Hematopoietic multipotent progenitor cell (in vitro differentiated cells): ENCODE measurements around the gene MBD5. TPM values are rescaled to one million over a fixed set of nuclear protein-coding genes. Genes with fewer than 3 reads are reported as not detected.
A peak's percentile ranks its signal among the peaks of the same experiment; 100 is the strongest.

Experiments used
- DNase-seq, 3 donors: peaks; one replicate each; pipeline ENCODE4 v3.0.0-alpha.2; 2011 to 2015; ENCODE audit warnings: low read depth in 2 of 3, low spot score in 2 of 3
- total RNA-seq: library from RNA; depleted of rRNA; stranded (reverse); fragments of >200 nt; gene quantifications from one replicate; pipeline ENCODE4 v1.2.3, GENCODE V29; 2012

Gene MBD5
- total RNA-seq, 1 donor, result 18.6 TPM

- DNase-seq, result no peak
Measured at GRCh38 chr2:148533685-148534084, 512.8 kb downstream of the MBD5 start.

- DNase-seq, result no peak
Measured at GRCh38 chr2:148534416-148535204, 513.7 kb downstream of the MBD5 start.

- peak in 1 of 3 donors; percentile 26 for DNase-seq
Measured at GRCh38 chr2:148538375-148538774, 517.5 kb downstream of the MBD5 start.

GRCh38 chr2:148540022-148540421 is 519.1 kb downstream of the MBD5 start:
- no peak for DNase-seq

GRCh38 chr2:148541792-148542191 is 520.9 kb downstream of the MBD5 start:
- DNase-seq, result no peak

GRCh38 chr2:148542614-148543013 is 521.7 kb downstream of the MBD5 start:
- no peak for DNase-seq

- DNase-seq, result peak in 2 of 3 donors; percentile 57 to 83
Measured at GRCh38 chr2:148543088-148543540, 522.2 kb downstream of the MBD5 start.

- peak in 2 of 3 donors; percentile 71 to 82 for DNase-seq
Measured at GRCh38 chr2:148545390-148546256, 524.7 kb downstream of the MBD5 start.

- DNase-seq, result peak in 2 of 3 donors; percentile 59 to 64
Measured at GRCh38 chr2:148546270-148546669, 525.4 kb downstream of the MBD5 start.

GRCh38 chr2:148548716-148549400 is 528.0 kb downstream of the MBD5 start:
- DNase-seq, result no peak

GRCh38 chr2:148552675-148553331 is 531.9 kb downstream of the MBD5 start:
- peak in 2 of 3 donors; percentile 51 to 70 for DNase-seq

- DNase-seq, result no peak
Measured at GRCh38 chr2:148553332-148553887, 532.5 kb downstream of the MBD5 start.

GRCh38 chr2:148554459-148555247 is 533.8 kb downstream of the MBD5 start:
- DNase-seq, result no peak

- DNase-seq, result no peak
Measured at GRCh38 chr2:148555622-148556294, 534.9 kb downstream of the MBD5 start.

GRCh38 chr2:148557844-148558436 is 537.0 kb downstream of the MBD5 start:
- no peak for DNase-seq

GRCh38 chr2:148560496-148560895 is 539.6 kb downstream of the MBD5 start:
- DNase-seq, result no peak

- DNase-seq, result no peak
Measured at GRCh38 chr2:148561389-148561788, 540.5 kb downstream of the MBD5 start.

GRCh38 chr2:148565272-148565894 is 544.5 kb downstream of the MBD5 start:
- peak in 1 of 3 donors; percentile 7 for DNase-seq
